Smooth muscle cell (in vitro differentiated cells): ENCODE data around the gene PPWD1. TPM values are rescaled to one million over a fixed set of nuclear protein-coding genes. Genes with fewer than 3 reads are reported as not detected.
"Not testable (repeated sequence)": the region's sequence is repeated elsewhere in the genome, so short reads cannot be mapped to it uniquely, and the experiment has no call there.

ENCODE experiments used
- DNase-seq: peaks from one replicate; lab custom pipeline; 2025; ENCODE audit not compliant: unreplicated experiment; lab: John Stamatoyannopoulos, UW
- H2AFZ ChIP-seq: fragments of 200-600 bp; sonication (generic); 2 replicates; pipeline ENCODE4 v1.6.0; 2016; ENCODE audit warnings: antibody characterized with exemption, low read depth, mild to moderate bottlenecking
- H3F3A ChIP-seq: fragments of 200-600 bp; sonication (generic); 2 replicates; pipeline ENCODE4 v1.6.0; 2017; ENCODE audit warnings: antibody characterized with exemption, low read depth
- H3K27ac ChIP-seq: fragments of 200-600 bp; sonication (generic); 2 replicates; pipeline ENCODE4 v1.5.1; 2016; ENCODE audit warnings: low read depth, mild to moderate bottlenecking
- H3K27me3 ChIP-seq: fragments of 200-600 bp; sonication (generic); 2 replicates; pipeline ENCODE4 v1.6.1; 2016; ENCODE audit warnings: low read depth, mild to moderate bottlenecking
- H3K36me3 ChIP-seq: fragments of 200-600 bp; sonication (generic); 2 replicates; pipeline ENCODE4 v1.5.1; 2016; ENCODE audit warnings: low read depth
- H3K4me1 ChIP-seq: fragments of 200-600 bp; sonication (generic); 2 replicates; pipeline ENCODE4 v1.5.1; 2016; ENCODE audit warnings: low read depth
- H3K4me2 ChIP-seq: fragments of 200-600 bp; sonication (generic); 2 replicates; pipeline ENCODE4 v1.6.0; 2016; ENCODE audit warnings: mild to moderate bottlenecking
- H3K4me3 ChIP-seq: fragments of 200-600 bp; sonication (generic); 2 replicates; pipeline ENCODE4 v1.5.1; 2016; ENCODE audit warnings: mild to moderate bottlenecking
- H3K79me2 ChIP-seq: fragments of 200-600 bp; sonication (generic); 2 replicates; pipeline ENCODE4 v1.6.0; 2016; ENCODE audit warnings: low read depth, mild to moderate bottlenecking
- H3K9ac ChIP-seq: fragments of 200-600 bp; sonication (generic); 2 replicates; pipeline ENCODE4 v1.6.0; 2016; ENCODE audit warnings: low read depth
- H3K9me3 ChIP-seq: fragments of 200-600 bp; sonication (generic); replicated peaks from 2 replicates; pipeline ENCODE4 v1.5.1; 2016; ENCODE audit warnings: low read depth
- H4K20me1 ChIP-seq: fragments of 200-600 bp; sonication (generic); 2 replicates; pipeline ENCODE4 v1.6.0; 2016; ENCODE audit warnings: low read depth
- WGBS: methylation state at CpG from one replicate; pipeline ENCODE4 v1.1.7; 2016; ENCODE audit warnings: low lambda C conversion rate; 5-methylcytosine and 5-hydroxymethylcytosine counted together
- polyA plus RNA-seq: library from polyadenylated mRNA; unstranded; fragments of >200 nt; fragmentation: Nextera tagmentation; extraction: Ambion mirVana; gene quantifications from 2 replicates; pipeline ENCODE4 v1.2.1, GENCODE V29; 2016
- total RNA-seq: library from RNA; depleted of rRNA; stranded (reverse); fragments of >200 nt; gene quantifications from 2 replicates; pipeline ENCODE4 v1.2.3, GENCODE V29; 2014
- TF ChIP-seq, protein P1 (sequence below): fragments of 200-600 bp; sonication (generic); IDR thresholded peaks from 2 replicates; pipeline ENCODE4 v1.5.1; 2017; ENCODE audit warnings: borderline replicate concordance, mild to moderate bottlenecking, antibody characterized with exemption; ENCODE audit not compliant: insufficient read depth, poor library complexity, severe bottlenecking

The PPWD1 gene
- total and polyA plus RNA-seq, 2 experiments from 2014 or later: 21.5 to 56.9 TPM

DNA sequence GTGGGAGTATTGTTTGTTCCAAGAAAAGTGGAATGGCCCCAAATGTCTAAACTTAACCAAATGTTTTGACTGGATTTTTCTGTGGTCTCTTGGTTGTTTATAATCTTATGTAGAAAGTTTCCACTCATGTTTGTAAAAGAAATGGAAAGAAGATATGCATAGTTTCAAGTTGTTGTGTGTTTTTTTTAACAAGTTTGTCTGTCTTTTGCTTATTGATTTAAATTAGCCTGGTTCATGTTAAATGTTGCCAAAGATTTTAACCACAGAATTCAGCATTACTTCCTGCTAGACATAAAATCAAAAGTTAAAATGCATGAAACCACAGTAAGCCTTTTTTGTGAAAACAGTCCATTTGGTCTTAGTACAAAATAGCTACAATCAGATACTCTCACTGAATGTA is 14.0 kb downstream of the PPWD1 start:
- H3K4me1 ChIP-seq: no peaks in the 10 kb centered on the region
- H3K9me3 ChIP-seq: no peaks in the 10 kb centered on the region
- H4K20me1 ChIP-seq: peaks cover 6% of the 10 kb centered on the region
- H2AFZ ChIP-seq: no peak overlapping the region
- DNase-seq: no peak
- H3K27me3 ChIP-seq: no peaks in the 10 kb centered on the region
- H3K4me2 ChIP-seq: no peak overlapping the region
- H3K4me3 ChIP-seq: no peak overlapping the region
- H3F3A ChIP-seq: no peaks in the 10 kb centered on the region
- H3K79me2 ChIP-seq: no peaks in the 10 kb centered on the region
- TF ChIP-seq, protein P1, sequence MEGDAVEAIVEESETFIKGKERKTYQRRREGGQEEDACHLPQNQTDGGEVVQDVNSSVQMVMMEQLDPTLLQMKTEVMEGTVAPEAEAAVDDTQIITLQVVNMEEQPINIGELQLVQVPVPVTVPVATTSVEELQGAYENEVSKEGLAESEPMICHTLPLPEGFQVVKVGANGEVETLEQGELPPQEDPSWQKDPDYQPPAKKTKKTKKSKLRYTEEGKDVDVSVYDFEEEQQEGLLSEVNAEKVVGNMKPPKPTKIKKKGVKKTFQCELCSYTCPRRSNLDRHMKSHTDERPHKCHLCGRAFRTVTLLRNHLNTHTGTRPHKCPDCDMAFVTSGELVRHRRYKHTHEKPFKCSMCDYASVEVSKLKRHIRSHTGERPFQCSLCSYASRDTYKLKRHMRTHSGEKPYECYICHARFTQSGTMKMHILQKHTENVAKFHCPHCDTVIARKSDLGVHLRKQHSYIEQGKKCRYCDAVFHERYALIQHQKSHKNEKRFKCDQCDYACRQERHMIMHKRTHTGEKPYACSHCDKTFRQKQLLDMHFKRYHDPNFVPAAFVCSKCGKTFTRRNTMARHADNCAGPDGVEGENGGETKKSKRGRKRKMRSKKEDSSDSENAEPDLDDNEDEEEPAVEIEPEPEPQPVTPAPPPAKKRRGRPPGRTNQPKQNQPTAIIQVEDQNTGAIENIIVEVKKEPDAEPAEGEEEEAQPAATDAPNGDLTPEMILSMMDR: no peak
- peak overlapping the region; percentile 28 for H3K27ac ChIP-seq
- no peaks in the 10 kb centered on the region for H3K36me3 ChIP-seq
- H3K9ac ChIP-seq: no peak overlapping the region

DNA sequence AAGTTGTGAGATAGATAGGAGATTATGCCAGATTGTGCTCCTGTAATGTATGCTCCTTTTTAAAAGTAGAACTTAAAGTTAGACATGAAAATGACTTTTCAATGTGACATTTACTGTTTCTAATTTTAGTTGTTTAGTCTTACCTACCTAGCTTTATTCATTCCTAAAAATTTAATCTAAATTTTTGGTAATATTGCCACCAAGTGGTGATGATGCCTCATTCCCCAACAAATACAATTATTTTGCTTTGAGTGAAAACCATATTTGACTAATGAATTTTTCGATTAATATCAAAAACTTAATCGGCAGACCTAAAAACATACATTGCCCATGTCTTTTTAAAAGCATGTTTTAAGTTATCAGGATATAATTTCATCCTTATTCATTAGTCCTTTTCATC is 25.6 kb downstream of the PPWD1 start:
- H2AFZ ChIP-seq: no peak overlapping the region
- H3K4me3 ChIP-seq: no peak overlapping the region
- H3K4me1 ChIP-seq: no peaks in the 10 kb centered on the region
- H4K20me1 ChIP-seq: no peaks in the 10 kb centered on the region
- 90% methylated on average over 2 of the region's 2 CpGs for WGBS
- TF ChIP-seq, protein P1: no peak
- H3K9me3 ChIP-seq: no peaks in the 10 kb centered on the region
- peaks cover 29% of the 10 kb centered on the region for H3K36me3 ChIP-seq
- no peaks in the 10 kb centered on the region for H3K79me2 ChIP-seq
- H3K9ac ChIP-seq: no peak overlapping the region
- no peak overlapping the region for H3K27ac ChIP-seq
- H3K4me2 ChIP-seq: no peak overlapping the region
- no peak for DNase-seq
- no peaks in the 10 kb centered on the region for H3F3A ChIP-seq
- no peaks in the 10 kb centered on the region for H3K27me3 ChIP-seq

DNA sequence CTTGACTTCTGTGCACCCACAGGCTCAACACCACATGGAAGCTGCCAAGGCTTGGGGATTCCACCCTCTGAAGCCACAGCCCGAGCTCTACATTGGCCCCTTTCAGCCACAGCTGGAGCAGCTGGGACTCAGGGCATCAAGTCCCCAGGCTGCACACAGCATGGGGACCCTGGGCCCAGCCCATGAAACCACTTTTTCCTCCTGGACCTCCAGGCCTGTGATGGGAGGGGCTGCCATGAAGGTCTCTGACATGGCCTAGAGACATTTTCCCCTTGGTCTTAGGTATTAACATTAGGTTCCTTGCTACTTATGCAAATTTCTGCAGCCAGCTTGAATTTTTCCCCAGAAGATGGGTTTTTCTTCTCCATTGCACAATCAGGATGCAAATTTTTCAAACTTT is 38.7 kb downstream of the PPWD1 start:
- DNase-seq, H3K27ac ChIP-seq, H3K9me3 ChIP-seq, H3K4me1 ChIP-seq, H3K4me3 ChIP-seq, H3K27me3 ChIP-seq, H3K79me2 ChIP-seq, H3F3A ChIP-seq, H3K4me2 ChIP-seq, H2AFZ ChIP-seq, H4K20me1 ChIP-seq, H3K9ac ChIP-seq: not testable (repeated sequence)
- WGBS: 100% methylated on average over 1 of the region's 1 CpG
- H3K36me3 ChIP-seq: peaks cover 29% of the 10 kb centered on the region

DNA sequence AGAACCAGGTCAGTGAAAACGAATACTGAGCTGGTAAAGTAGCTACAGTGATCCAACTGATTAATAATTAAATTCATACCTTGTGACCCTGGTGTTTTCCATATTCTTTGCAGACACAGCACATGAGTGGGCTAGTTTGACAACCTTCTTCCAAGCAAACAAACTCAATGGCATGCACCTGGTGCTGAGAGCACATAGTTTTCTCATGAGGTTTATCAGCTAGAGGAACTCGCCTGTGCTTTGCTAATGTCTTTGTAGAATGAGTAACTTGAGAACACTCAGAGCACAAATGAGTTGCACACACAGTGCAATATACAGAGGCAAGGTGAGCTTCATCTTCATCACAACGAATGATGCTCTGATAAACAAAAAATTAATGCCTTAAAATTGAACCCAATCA is 48.4 kb downstream of the PPWD1 start:
- H2AFZ ChIP-seq: no peak overlapping the region
- H3K4me3 ChIP-seq: no peak overlapping the region
- H3K4me2 ChIP-seq: no peak overlapping the region
- H3K4me1 ChIP-seq: no peaks in the 10 kb centered on the region
- TF ChIP-seq, protein P1: no peak
- H3K9me3 ChIP-seq: no peaks in the 10 kb centered on the region
- H3K79me2 ChIP-seq: peaks cover 13% of the 10 kb centered on the region
- no peaks in the 10 kb centered on the region for H3K27me3 ChIP-seq
- peaks cover 44% of the 10 kb centered on the region for H3K36me3 ChIP-seq
- no peak overlapping the region for H3K9ac ChIP-seq
- DNase-seq: no peak
- no peaks in the 10 kb centered on the region for H3F3A ChIP-seq
- peaks cover 20% of the 10 kb centered on the region for H4K20me1 ChIP-seq
- WGBS: 78% methylated on average over 3 of the region's 3 CpGs
- H3K27ac ChIP-seq: peak overlapping the region; percentile 52
